Measurements from ENCODE around the gene RRN3.
"Not testable (repeated sequence)": the region's sequence is repeated elsewhere in the genome, so short reads cannot be mapped to it uniquely, and the experiment has no call there.

Gene RRN3

DNA sequence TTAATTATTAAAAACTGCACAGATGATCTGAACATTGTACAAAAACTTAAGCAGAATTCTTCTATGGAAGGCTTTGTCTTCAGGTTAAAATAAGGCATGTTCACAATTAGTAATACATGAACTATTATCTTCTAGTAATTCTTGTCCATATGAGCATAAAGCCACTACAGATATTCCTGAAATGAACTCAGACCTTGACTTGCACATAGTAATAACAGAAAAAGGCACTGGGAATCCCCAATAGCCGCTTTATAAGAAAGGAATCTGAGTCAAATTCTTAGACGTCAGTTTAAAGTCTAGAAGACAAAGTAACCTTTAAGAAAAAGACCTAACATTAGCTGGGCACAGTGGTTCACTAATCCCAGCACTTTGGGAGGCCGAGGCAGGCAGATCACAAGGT, 11.3 kb downstream of the RRN3 start:
- H3K27ac ChIP-seq (ENCODE audit: low read depth, low read length); H3K4me1 ChIP-seq (ENCODE audit: insufficient read depth, low read length); H3K36me3 ChIP-seq (ENCODE audit: insufficient read depth, low read length); H3K4me3 ChIP-seq (ENCODE audit: low read depth in 1 of 2, low read length in 2 of 2); H3K9me3 ChIP-seq (ENCODE audit: low read length); H3K27me3 ChIP-seq (ENCODE audit: control insufficient read depth in 1 of 2, insufficient read depth in 2 of 2, low read length in 2 of 2); H3K9ac ChIP-seq (ENCODE audit: low read length): not testable (repeated sequence)

GRCh38 chr16:15080883-15081282, 13.2 kb downstream of the RRN3 start:
- H3K36me3 ChIP-seq (ENCODE audit: insufficient read depth, low read length); H3K4me3 ChIP-seq (ENCODE audit: low read depth in 1 of 2, low read length in 2 of 2); H3K9ac ChIP-seq (ENCODE audit: low read length); H3K27ac ChIP-seq (ENCODE audit: low read depth, low read length); H3K27me3 ChIP-seq (ENCODE audit: control insufficient read depth in 1 of 2, insufficient read depth in 2 of 2, low read length in 2 of 2); H3K4me1 ChIP-seq (ENCODE audit: insufficient read depth, low read length); H3K9me3 ChIP-seq (ENCODE audit: low read length): not testable (repeated sequence)

- not testable (repeated sequence) for H3K27me3 ChIP-seq (ENCODE audit: control insufficient read depth in 1 of 2, insufficient read depth in 2 of 2, low read length in 2 of 2); H3K9me3 ChIP-seq (ENCODE audit: low read length); H3K4me3 ChIP-seq (ENCODE audit: low read depth in 1 of 2, low read length in 2 of 2); H3K27ac ChIP-seq (ENCODE audit: low read depth, low read length); H3K4me1 ChIP-seq (ENCODE audit: insufficient read depth, low read length); H3K9ac ChIP-seq (ENCODE audit: low read length)
- peaks cover 34% of the 10 kb centered on the region for H3K36me3 ChIP-seq (ENCODE audit: insufficient read depth, low read length)
Observed at GRCh38 chr16:15076161-15076560, 17.9 kb downstream of the RRN3 start.

- Histone ChIP-seq H3K4me3 (ENCODE audit: low read depth in 1 of 2, low read length in 2 of 2) (no peak overlapping the region), H3K27me3 (ENCODE audit: control insufficient read depth in 1 of 2, insufficient read depth in 2 of 2, low read length in 2 of 2) (no peaks in the 10 kb centered on the region), H3K9me3 (ENCODE audit: low read length) (no peaks in the 10 kb centered on the region), H3K9ac (ENCODE audit: low read length) (no peak overlapping the region), H3K36me3 (ENCODE audit: insufficient read depth, low read length) (peaks cover 34% of the 10 kb centered on the region), H3K27ac (ENCODE audit: low read depth, low read length) (no peak overlapping the region), H3K4me1 (ENCODE audit: insufficient read depth, low read length) (no peaks in the 10 kb centered on the region)
Observed at GRCh38 chr16:15073101-15073500, 21.0 kb downstream of the RRN3 start.

DNA sequence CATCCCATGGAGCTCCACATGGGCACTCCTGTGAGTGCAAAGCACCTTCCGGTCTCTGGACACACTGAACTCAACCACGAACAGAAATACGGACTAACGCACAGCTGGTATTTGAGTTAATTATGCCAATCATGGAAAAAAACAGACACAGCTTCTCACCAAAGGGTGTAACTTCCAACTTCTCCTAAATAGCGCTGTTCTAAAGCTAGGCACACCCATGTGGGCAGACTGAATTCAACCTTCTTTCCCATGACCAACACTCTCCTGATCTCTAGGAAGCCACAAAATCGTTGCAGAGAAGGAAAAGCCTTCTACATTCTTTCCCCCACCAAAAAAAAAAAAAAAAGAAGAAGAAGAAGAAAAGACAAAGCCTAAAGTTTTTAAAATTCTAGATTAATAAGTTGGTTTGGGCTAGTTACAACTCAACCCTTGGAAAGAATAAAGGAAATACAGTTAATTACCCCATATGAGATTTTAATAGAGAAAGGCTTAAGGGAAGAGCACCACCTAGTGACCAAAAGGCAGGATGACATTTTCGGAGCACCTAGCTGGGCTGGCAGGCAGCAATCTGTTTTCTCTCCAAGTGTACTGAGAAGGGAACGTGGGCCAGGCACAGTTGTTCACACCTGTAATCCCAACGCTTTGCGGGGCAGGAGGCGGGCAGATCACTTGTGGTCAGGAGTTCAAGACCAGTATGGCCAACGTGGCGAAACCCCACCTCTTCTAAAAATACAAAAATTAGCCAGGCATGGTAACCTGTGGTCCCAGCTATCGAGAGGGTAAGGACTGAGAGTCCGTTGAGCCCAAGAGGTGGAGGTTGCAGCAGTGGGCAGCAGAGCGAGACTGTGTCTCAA, 21.9 kb downstream of the RRN3 start:
- not testable (repeated sequence) for H3K27ac ChIP-seq (ENCODE audit: low read depth, low read length); H3K27me3 ChIP-seq (ENCODE audit: control insufficient read depth in 1 of 2, insufficient read depth in 2 of 2, low read length in 2 of 2); H3K4me1 ChIP-seq (ENCODE audit: insufficient read depth, low read length); H3K4me3 ChIP-seq (ENCODE audit: low read depth in 1 of 2, low read length in 2 of 2); H3K9ac ChIP-seq (ENCODE audit: low read length); H3K9me3 ChIP-seq (ENCODE audit: low read length)
- peaks cover 34% of the 10 kb centered on the region for H3K36me3 ChIP-seq (ENCODE audit: insufficient read depth, low read length)

DNA sequence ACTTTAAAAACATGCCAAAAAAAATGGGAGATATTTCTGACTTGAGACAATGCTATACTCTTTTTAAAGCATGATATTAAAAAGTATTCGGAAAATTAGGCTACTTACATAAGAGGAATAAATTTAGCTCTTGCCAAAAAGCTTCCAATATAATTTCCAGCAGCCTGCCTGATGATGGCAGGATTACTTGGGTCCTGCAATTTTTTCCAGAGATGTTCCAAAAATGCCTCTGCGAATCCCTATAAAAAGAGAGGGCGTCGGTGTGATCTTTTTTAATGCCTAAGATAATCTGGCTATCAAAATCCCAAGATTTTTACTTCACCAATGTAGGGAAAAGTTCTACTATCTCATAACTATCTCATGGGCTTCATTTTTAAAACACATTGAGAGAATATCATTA, 23.1 kb downstream of the RRN3 start:
- peaks cover 34% of the 10 kb centered on the region for H3K36me3 ChIP-seq (ENCODE audit: insufficient read depth, low read length)
- H3K4me3 ChIP-seq (ENCODE audit: low read depth in 1 of 2, low read length in 2 of 2); H3K27me3 ChIP-seq (ENCODE audit: control insufficient read depth in 1 of 2, insufficient read depth in 2 of 2, low read length in 2 of 2): not testable (repeated sequence)

DNA sequence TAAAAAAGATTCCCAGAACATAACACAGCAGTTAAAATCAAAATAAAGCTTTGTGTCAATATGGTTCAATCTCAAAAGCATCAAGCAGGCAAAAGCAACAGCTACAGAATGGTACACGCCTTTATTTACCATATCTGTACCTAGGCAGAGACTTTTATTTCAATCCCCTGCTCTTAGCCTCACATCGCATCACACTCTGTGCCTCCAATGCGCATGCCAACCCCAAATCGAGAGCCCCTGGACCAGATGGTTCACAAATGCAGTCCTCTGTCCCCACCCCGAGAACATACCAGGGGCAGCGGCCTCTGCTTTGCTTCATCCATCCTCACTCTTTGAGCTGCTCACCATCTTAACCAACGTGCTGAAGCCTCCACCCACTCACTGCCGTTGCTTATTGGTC, 27.4 kb downstream of the RRN3 start:
- not testable (repeated sequence) for H3K4me1 ChIP-seq (ENCODE audit: insufficient read depth, low read length); H3K9me3 ChIP-seq (ENCODE audit: low read length); H3K27me3 ChIP-seq (ENCODE audit: control insufficient read depth in 1 of 2, insufficient read depth in 2 of 2, low read length in 2 of 2); H3K27ac ChIP-seq (ENCODE audit: low read depth, low read length); H3K9ac ChIP-seq (ENCODE audit: low read length); H3K4me3 ChIP-seq (ENCODE audit: low read depth in 1 of 2, low read length in 2 of 2)
- H3K36me3 ChIP-seq (ENCODE audit: insufficient read depth, low read length), result peaks cover 14% of the 10 kb centered on the region

More for the DNA sequence above, 23.1 kb downstream of the RRN3 start:
- H3K9me3 ChIP-seq (ENCODE audit: low read length); H3K4me1 ChIP-seq (ENCODE audit: insufficient read depth, low read length); H3K27ac ChIP-seq (ENCODE audit: low read depth, low read length); H3K9ac ChIP-seq (ENCODE audit: low read length): not testable (repeated sequence)

DNA sequence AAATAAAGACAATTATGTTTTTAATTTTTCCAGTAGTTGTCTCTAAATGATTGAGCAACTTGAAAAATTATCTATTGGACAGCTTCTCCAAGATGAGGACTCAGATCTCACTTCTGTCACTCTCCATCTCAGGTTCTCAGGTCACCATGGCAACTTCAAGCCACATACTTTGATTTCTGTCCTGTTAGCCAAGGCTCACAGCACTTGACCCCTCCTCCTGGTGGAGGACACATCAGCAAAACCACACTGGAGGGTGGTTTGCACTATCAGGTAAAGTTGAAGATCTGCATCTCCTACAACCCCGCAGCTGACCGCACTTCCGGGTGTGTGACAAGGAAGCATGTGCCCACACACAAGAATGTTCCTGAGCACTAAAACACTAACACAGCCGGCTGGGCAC, 28.1 kb downstream of the RRN3 start:
- H3K9me3 ChIP-seq (ENCODE audit: low read length); H3K9ac ChIP-seq (ENCODE audit: low read length); H3K4me1 ChIP-seq (ENCODE audit: insufficient read depth, low read length); H3K4me3 ChIP-seq (ENCODE audit: low read depth in 1 of 2, low read length in 2 of 2); H3K27ac ChIP-seq (ENCODE audit: low read depth, low read length); H3K27me3 ChIP-seq (ENCODE audit: control insufficient read depth in 1 of 2, insufficient read depth in 2 of 2, low read length in 2 of 2): not testable (repeated sequence)
- peaks cover 22% of the 10 kb centered on the region for H3K36me3 ChIP-seq (ENCODE audit: insufficient read depth, low read length)

DNA sequence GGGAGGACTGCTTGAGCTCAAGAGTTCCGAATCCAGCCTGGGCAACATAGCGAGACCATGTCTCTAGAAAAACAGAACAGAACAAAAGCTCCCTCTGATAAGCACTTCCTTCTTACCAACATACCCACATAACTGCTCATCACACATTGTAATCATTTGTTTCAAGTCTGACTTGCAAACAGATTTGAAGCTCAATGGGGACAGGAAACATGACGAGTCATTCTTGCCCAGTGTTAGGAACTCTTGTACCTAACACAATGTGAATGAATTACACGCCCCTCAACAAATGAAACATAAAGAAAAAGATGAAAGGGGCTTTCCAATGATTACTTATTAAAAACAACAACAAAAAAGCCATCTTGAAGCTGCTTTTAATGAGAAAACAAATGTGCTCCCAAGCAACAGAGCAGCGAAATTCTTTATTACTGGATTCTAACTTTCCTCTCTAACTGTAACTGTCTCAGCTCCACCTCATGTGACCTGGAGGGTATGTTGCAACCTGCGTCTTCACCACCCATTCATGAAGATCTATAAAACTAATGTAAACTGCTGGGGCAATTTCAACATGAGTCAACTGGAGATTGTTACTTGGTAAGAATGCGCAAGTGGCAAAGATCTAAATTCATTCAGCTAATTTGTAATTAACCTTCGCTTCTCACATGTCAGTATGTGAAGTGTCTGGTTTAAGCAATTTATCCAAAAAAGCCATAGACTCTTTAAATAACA, 31.8 kb downstream of the RRN3 start:
- H3K36me3 ChIP-seq (ENCODE audit: insufficient read depth, low read length), result peaks cover 44% of the 10 kb centered on the region

DNA sequence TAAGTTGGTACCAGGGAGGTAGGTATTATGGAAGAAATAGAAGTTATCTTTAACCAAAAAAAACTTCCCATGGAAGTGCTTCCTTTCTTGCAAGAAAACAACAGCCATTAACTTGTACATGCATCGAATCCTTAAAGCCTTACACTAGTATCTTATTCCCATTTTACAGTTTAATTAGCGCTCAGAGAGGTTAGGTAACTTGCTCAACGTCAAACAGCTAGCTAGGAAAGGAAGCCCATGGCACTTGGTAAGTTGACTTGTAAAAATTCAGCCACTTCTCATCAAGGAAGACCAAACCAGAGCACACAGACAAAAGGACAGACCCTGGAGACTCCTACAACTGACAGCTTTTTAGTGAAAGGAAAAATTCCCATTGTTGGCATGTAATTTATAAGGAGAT, 34.7 kb downstream of the RRN3 start:
- Histone ChIP-seq H3K27me3 (ENCODE audit: control insufficient read depth in 1 of 2, insufficient read depth in 2 of 2, low read length in 2 of 2) (no peaks in the 10 kb centered on the region), H3K9me3 (ENCODE audit: low read length) (no peaks in the 10 kb centered on the region), H3K36me3 (ENCODE audit: insufficient read depth, low read length) (peaks cover 44% of the 10 kb centered on the region)

More for the DNA sequence above, 31.8 kb downstream of the RRN3 start:
- not testable (repeated sequence) for H3K27me3 ChIP-seq (ENCODE audit: control insufficient read depth in 1 of 2, insufficient read depth in 2 of 2, low read length in 2 of 2); H3K9ac ChIP-seq (ENCODE audit: low read length); H3K27ac ChIP-seq (ENCODE audit: low read depth, low read length); H3K4me3 ChIP-seq (ENCODE audit: low read depth in 1 of 2, low read length in 2 of 2); H3K4me1 ChIP-seq (ENCODE audit: insufficient read depth, low read length); H3K9me3 ChIP-seq (ENCODE audit: low read length)

DNA sequence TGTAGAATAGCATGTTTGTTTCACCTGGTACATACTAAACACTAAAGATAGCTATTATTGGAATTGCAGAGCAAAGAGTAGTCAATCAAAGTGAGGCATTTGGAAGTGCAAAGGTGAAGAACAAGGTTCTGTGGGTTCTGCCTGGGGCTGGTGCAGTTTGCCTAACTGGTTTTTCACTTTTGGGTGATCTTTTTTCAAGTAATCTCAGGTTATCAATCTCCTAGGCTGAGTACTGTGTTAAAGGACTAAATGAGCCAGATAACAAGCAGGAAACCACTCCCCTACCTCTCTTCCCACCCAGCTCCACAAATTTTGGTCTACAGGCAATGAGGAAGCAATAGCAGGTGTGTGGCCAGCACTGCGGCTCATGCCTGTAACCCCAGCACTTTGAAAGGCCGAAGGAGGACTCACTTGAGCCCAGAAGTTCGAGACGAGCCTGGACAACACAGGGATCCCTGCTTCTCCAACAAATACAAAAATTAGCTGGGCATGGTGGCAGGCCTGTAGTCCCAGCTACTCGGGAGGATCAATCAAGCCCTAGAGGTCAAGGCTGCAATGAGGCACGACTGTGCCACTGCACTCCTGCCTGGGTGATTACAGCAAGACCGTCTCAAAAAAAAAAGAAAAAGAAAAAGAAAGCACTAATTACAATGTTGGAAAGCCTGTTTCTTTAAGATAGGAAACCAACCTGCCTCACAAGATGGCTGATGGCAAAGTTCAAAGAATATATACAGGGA, 36.2 kb downstream of the RRN3 start:
- H3K36me3 ChIP-seq (ENCODE audit: insufficient read depth, low read length), result peaks cover 41% of the 10 kb centered on the region
- no peaks in the 10 kb centered on the region for H3K27me3 ChIP-seq (ENCODE audit: control insufficient read depth in 1 of 2, insufficient read depth in 2 of 2, low read length in 2 of 2)
- H3K9ac ChIP-seq (ENCODE audit: low read length), result no peak overlapping the region
- H3K9me3 ChIP-seq (ENCODE audit: low read length), result no peaks in the 10 kb centered on the region
- no peak overlapping the region for H3K4me3 ChIP-seq (ENCODE audit: low read depth in 1 of 2, low read length in 2 of 2)
- peaks cover 14% of the 10 kb centered on the region for H3K4me1 ChIP-seq (ENCODE audit: insufficient read depth, low read length)
- H3K27ac ChIP-seq (ENCODE audit: low read depth, low read length), result no peak overlapping the region

More for the DNA sequence above, 34.7 kb downstream of the RRN3 start:
- no peak overlapping the region for H3K9ac ChIP-seq (ENCODE audit: low read length)
- H3K4me1 ChIP-seq (ENCODE audit: insufficient read depth, low read length), result peaks cover 11% of the 10 kb centered on the region
- H3K27ac ChIP-seq (ENCODE audit: low read depth, low read length), result no peak overlapping the region
- no peak overlapping the region for H3K4me3 ChIP-seq (ENCODE audit: low read depth in 1 of 2, low read length in 2 of 2)

Measured in muscle layer of colon (tissue), 2 donors.